H1 (cell line): ENCODE measurements around the gene DPH6. TPM values are rescaled to one million over a fixed set of nuclear protein-coding genes. Genes with fewer than 3 reads are reported as not detected.

Experiments used
- CTCF ChIA-PET: fragments of 300-600 bp; sonication (Branson Sonifier 250); formaldehyde crosslinking; loops from one replicate; lab custom pipeline; 2021; ENCODE audit not compliant: partially characterized antibody; lab: Charles Lee
- POLR2A ChIA-PET: fragments of 300-600 bp; sonication (Branson Sonifier 250); formaldehyde crosslinking; loops from one replicate; lab custom pipeline; 2021; ENCODE audit warnings: inconsistent platforms; ENCODE audit not compliant: partially characterized antibody; lab: Charles Lee
- DNase-seq, 2 experiments: peaks; one replicate each; pipeline versions ENCODE4 v3.0.0 to v3.0.0-alpha.2; 2010 to 2022; ENCODE audit warnings: low spot score in 2 of 2, low read depth in 1 of 2, mixed read lengths in 1 of 2
- FAIRE-seq: peaks from 2 replicates; lab custom pipeline; 2011; peaks lifted over from hg19 to GRCh38; lab: Jason Lieb, UNC
- H2AFZ ChIP-seq: 2 replicates; pipeline ENCODE4 v1.8.1; 2012; ENCODE audit warnings: low read length, inconsistent platforms
- H2AK5ac ChIP-seq: 2 replicates; pipeline ENCODE4 v1.6.1; 2013; ENCODE audit warnings: low read depth, low read length
- H2BK120ac ChIP-seq: replicated peaks from 2 replicates; pipeline ENCODE3; 2013; ENCODE audit warnings: low read depth, low read length, inconsistent platforms
- H2BK12ac ChIP-seq: 2 replicates; pipeline ENCODE4 v1.6.1; 2013; ENCODE audit warnings: low read depth, low read length
- H2BK15ac ChIP-seq: 2 replicates; pipeline ENCODE4 v1.6.1; 2013; ENCODE audit warnings: low read length
- H2BK20ac ChIP-seq: 2 replicates; pipeline ENCODE4 v1.6.1; 2013; ENCODE audit warnings: low read length
- H2BK5ac ChIP-seq: 2 replicates; pipeline ENCODE4 v1.6.1; 2013; ENCODE audit warnings: low read depth, low read length
- H3K14ac ChIP-seq: 2 replicates; pipeline ENCODE4 v1.6.1; 2013; ENCODE audit warnings: inconsistent platforms; ENCODE audit not compliant: insufficient read length
- H3K18ac ChIP-seq: 2 replicates; pipeline ENCODE4 v1.6.1; 2013; ENCODE audit warnings: low read length; ENCODE audit errors: extremely low read depth
- H3K23ac ChIP-seq: 2 replicates; pipeline ENCODE4 v1.6.1; 2013; ENCODE audit warnings: inconsistent platforms; ENCODE audit not compliant: insufficient read length
- H3K23me2 ChIP-seq: 2 replicates; pipeline ENCODE4 v1.6.1; 2013; ENCODE audit warnings: low read depth, low read length
- H3K27ac ChIP-seq: 2 replicates; pipeline ENCODE4 v1.6.1; 2011; ENCODE audit warnings: low read depth, low read length, inconsistent platforms
- H3K27me3 ChIP-seq, 4 experiments: replicated peaks in 1 of 4; 1 replicate in 1 of 4; 2 replicates in 3 of 4; pipeline versions ENCODE4 v1.6.1 to v1.8.1; 2011 to 2013; ENCODE audit warnings: low read length in 3 of 4, mild to moderate bottlenecking in 3 of 4, inconsistent platforms in 2 of 4, mixed read lengths in 2 of 4, moderate library complexity in 1 of 4; ENCODE audit not compliant: control insufficient read depth in 3 of 4, insufficient read depth in 3 of 4; ENCODE audit errors: extremely low read depth in 1 of 4
- H3K36me3 ChIP-seq, 4 experiments: 2 replicates each; pipeline versions ENCODE4 v1.6.1 to v1.8.1; 2011 to 2013; ENCODE audit warnings: mild to moderate bottlenecking in 4 of 4, low read length in 3 of 4, moderate library complexity in 2 of 4, control low read depth in 1 of 4, inconsistent platforms in 1 of 4; ENCODE audit not compliant: insufficient read depth in 4 of 4, control insufficient read depth in 2 of 4
- H3K4ac ChIP-seq: replicated peaks from 2 replicates; pipeline ENCODE3; 2013; ENCODE audit warnings: low read length, low read depth, mixed read lengths, inconsistent platforms; ENCODE audit not compliant: insufficient read length
- H3K4me1 ChIP-seq, 4 experiments: replicated peaks in 1 of 4; 1 replicate in 1 of 4; 2 replicates in 3 of 4; pipeline versions ENCODE4 v1.6.1 to v1.8.1; 2011 to 2013; ENCODE audit warnings: low read length in 3 of 4, inconsistent platforms in 2 of 4, mixed read lengths in 1 of 4; ENCODE audit not compliant: insufficient read depth in 4 of 4, control insufficient read depth in 3 of 4
- H3K4me2 ChIP-seq, 2 experiments: 2 replicates each; pipeline versions ENCODE4 v1.6.1 to v1.8.1; 2011 to 2013; ENCODE audit warnings: low read depth in 2 of 2, low read length in 2 of 2, control low read depth in 1 of 2, inconsistent platforms in 1 of 2, mild to moderate bottlenecking in 1 of 2; ENCODE audit not compliant: insufficient read depth in 1 of 2
- H3K4me3 ChIP-seq, 4 experiments: fragments of 200-600, 300-600 bp in 1 of 4; sonication (generic), shearing (Covaris generic), sonication (Bioruptor Twin) in 1 of 4; 2 replicates each; pipeline versions ENCODE4 v1.5.1 to v1.8.1; 2011 to 2016; ENCODE audit warnings: low read length in 4 of 4, low read depth in 3 of 4, control low read depth in 2 of 4, inconsistent platforms in 2 of 4, mild to moderate bottlenecking in 2 of 4, mixed read lengths in 1 of 4, moderate library complexity in 1 of 4; ENCODE audit not compliant: insufficient read depth in 2 of 4; ENCODE audit errors: extremely low read depth in 1 of 4
- H3K56ac ChIP-seq: replicated peaks from 2 replicates; pipeline ENCODE3; 2013; ENCODE audit warnings: low read depth, mild to moderate bottlenecking, mixed read lengths, low read length, inconsistent platforms; ENCODE audit not compliant: insufficient read length
- H3K79me1 ChIP-seq: 2 replicates; pipeline ENCODE4 v1.6.1; 2013; ENCODE audit warnings: low read depth, low read length, control low read depth
- H3K79me2 ChIP-seq, 2 experiments: 2 replicates each; pipeline versions ENCODE4 v1.6.1 to v1.8.1; 2012 to 2013; ENCODE audit warnings: low read length in 2 of 2, mild to moderate bottlenecking in 2 of 2, inconsistent platforms in 1 of 2; ENCODE audit not compliant: insufficient read depth in 2 of 2, control insufficient read depth in 1 of 2
- H3K9ac ChIP-seq, 4 experiments: replicated peaks in 1 of 4; 1 replicate in 1 of 4; 2 replicates in 3 of 4; pipeline versions ENCODE4 v1.6.1 to v1.8.1; 2011 to 2013; ENCODE audit warnings: low read depth in 3 of 4, low read length in 3 of 4, control low read depth in 2 of 4, mild to moderate bottlenecking in 2 of 4, moderate library complexity in 2 of 4, inconsistent platforms in 1 of 4; ENCODE audit errors: extremely low read depth in 1 of 4
- H3K9me3 ChIP-seq, 2 experiments: 2 replicates each; pipeline versions ENCODE4 v1.6.1 to v1.8.1; 2012 to 2013; ENCODE audit warnings: mild to moderate bottlenecking in 2 of 2, moderate library complexity in 2 of 2, control low read depth in 1 of 2, inconsistent platforms in 1 of 2, low read depth in 1 of 2, low read length in 1 of 2, mixed read lengths in 1 of 2; ENCODE audit not compliant: insufficient read depth in 2 of 2
- H4K20me1 ChIP-seq, 2 experiments: replicated peaks in 1 of 2; 2 replicates each; pipeline versions ENCODE3 to v1.8.1; 2011 to 2013; ENCODE audit warnings: inconsistent platforms in 2 of 2, low read length in 2 of 2, mild to moderate bottlenecking in 1 of 2; ENCODE audit not compliant: insufficient read depth in 2 of 2, control insufficient read depth in 1 of 2
- H4K5ac ChIP-seq: 2 replicates; pipeline ENCODE4 v1.6.1; 2013; ENCODE audit warnings: low read length, low read depth, mixed read lengths, inconsistent platforms; ENCODE audit not compliant: insufficient read length
- H4K8ac ChIP-seq: 2 replicates; pipeline ENCODE4 v1.8.0; 2013; ENCODE audit warnings: mild to moderate bottlenecking, moderate library complexity, low read length, inconsistent platforms; ENCODE audit not compliant: insufficient read depth; ENCODE audit errors: extremely low read depth
- H4K91ac ChIP-seq: replicated peaks from 2 replicates; pipeline ENCODE3; 2013; ENCODE audit warnings: low read length, mixed read lengths, inconsistent platforms; ENCODE audit not compliant: insufficient read length
- ASH2L ChIP-seq: fragments of 200-600, 300-600 bp; sonication (generic); IDR thresholded peaks from one replicate; pipeline ENCODE4 v1.7.1; 2017; ENCODE audit warnings: low read length
- CTBP2 ChIP-seq: IDR thresholded peaks from 2 replicates; pipeline ENCODE4 v1.7.0; 2011; ENCODE audit warnings: borderline replicate concordance, mild to moderate bottlenecking, moderate library complexity, mixed read lengths, low read length; ENCODE audit not compliant: insufficient read depth, insufficient read length
- JUN ChIP-seq: IDR thresholded peaks from 2 replicates; pipeline ENCODE4 v1.6.1; 2011; ENCODE audit warnings: low read depth, mild to moderate bottlenecking, improper control_type of control experiment, low read length
- MAFK ChIP-seq: IDR thresholded peaks from 2 replicates; pipeline ENCODE4 v1.6.1; 2012; ENCODE audit warnings: low read depth, mild to moderate bottlenecking, improper control_type of control experiment, low read length
- RAD21 ChIP-seq, 2 experiments: IDR thresholded peaks in 1 of 2; conservative IDR thresholded peaks in 1 of 2; 2 replicates each; pipeline ENCODE4 v1.6.1; 2011; ENCODE audit warnings: low read depth in 2 of 2, low read length in 2 of 2, improper control_type of control experiment in 1 of 2, inconsistent platforms in 1 of 2, mild to moderate bottlenecking in 1 of 2, moderate library complexity in 1 of 2
- RFX5 ChIP-seq: IDR thresholded peaks from 2 replicates; pipeline ENCODE4 v1.6.1; 2011; ENCODE audit warnings: low read depth, low read length, improper control_type of control experiment, borderline replicate concordance
- RNF2 ChIP-seq: fragments of 200-900, 300-1000 bp; sonication (generic); IDR thresholded peaks from 2 replicates; pipeline ENCODE4 v1.7.1; 2016; ENCODE audit warnings: borderline replicate concordance, low read depth, mild to moderate bottlenecking, antibody characterized with exemption, low read length; ENCODE audit not compliant: poor library complexity, severe bottlenecking; ENCODE audit errors: missing control alignments
- RXRA ChIP-seq: IDR thresholded peaks from 2 replicates; pipeline ENCODE4 v1.6.1; 2011; ENCODE audit warnings: low read depth, mild to moderate bottlenecking, low read length, moderate library complexity; ENCODE audit not compliant: insufficient read depth
- SUZ12 ChIP-seq: fragments of 200-600 bp; sonication (generic); IDR thresholded peaks from 2 replicates; pipeline ENCODE4 v1.6.1; 2012; ENCODE audit warnings: mild to moderate bottlenecking, inconsistent platforms, low read length, moderate library complexity, mixed read lengths
- TAF1 ChIP-seq: IDR thresholded peaks from 2 replicates; pipeline ENCODE4 v1.6.1; 2011; ENCODE audit warnings: mild to moderate bottlenecking, low read depth, low read length
- TBP ChIP-seq: IDR thresholded peaks from 2 replicates; pipeline ENCODE4 v1.6.1; 2011; ENCODE audit warnings: low read depth, low read length, improper control_type of control experiment
- USF2 ChIP-seq: IDR thresholded peaks from 2 replicates; pipeline ENCODE4 v1.6.1; 2011; ENCODE audit warnings: low read length, improper control_type of control experiment
- WGBS, 2 experiments: shearing (Covaris generic) in 1 of 2; methylation state at CpG; one replicate each; pipeline versions ENCODE4 v1.1.6 to v1.1.7; 2013 to 2015; ENCODE audit warnings: low lambda C conversion rate in 2 of 2, mixed read lengths in 2 of 2, inconsistent platforms in 1 of 2, low coverage in 1 of 2, missing lambda C conversion rate in 1 of 2; ENCODE audit not compliant: insufficient replicate concordance in 2 of 2, insufficient coverage in 1 of 2, insufficient read length in 1 of 2; ENCODE audit errors: extremely low coverage in 1 of 2, missing lambda C conversion rate in 1 of 2; 5-methylcytosine and 5-hydroxymethylcytosine counted together
- polyA plus RNA-seq, 7 experiments: library from polyadenylated mRNA; depleted of rRNA in 3 of 7; stranded (reverse) in 5 of 7; unstranded in 2 of 7; fragments of >200 nt in 5 of 7; fragments of 200-250 nt in 2 of 7; gene quantifications; 1 replicate in 5 of 7; 2 replicates in 1 of 7; 4 replicates in 1 of 7; pipeline versions ENCODE4 v1.2.1 to v1.2.3, GENCODE V29; 2011 to 2013; ENCODE audit warnings: missing spikeins in 2 of 7, mixed read lengths in 2 of 7
- total RNA-seq: library from RNA; stranded (reverse); fragmentation: NEBNext Ultra II Directional; extraction: Animal tissue kit (Norgen Biotek cat#: 25700); gene quantifications from 2 replicates; pipeline ENCODE4 v1.2.1, GENCODE V29; 2021

The DPH6 gene
- total and polyA plus RNA-seq, 2 of the 8 experiments (the other 6 are each of a cell fraction or from before 2014, with no cell fraction given), result 21.6 to 30.5 TPM

GRCh38 chr15:35325374-35325941 is 220.5 kb downstream of the DPH6 start:
- H2AFZ ChIP-seq, result no peak overlapping the region
- H3K4me1 ChIP-seq, result no peaks in the 10 kb centered on the region
- H3K18ac ChIP-seq, result no peak overlapping the region
- no peak overlapping the region for H2BK5ac ChIP-seq
- H2BK120ac ChIP-seq, result no peak overlapping the region
- DNase-seq, result no peak
- no peak overlapping the region for H2BK15ac ChIP-seq
- H4K20me1 ChIP-seq, result no peaks in the 10 kb centered on the region
- no peak overlapping the region for H3K23ac ChIP-seq
- H3K27ac ChIP-seq, result no peak overlapping the region
- no peak overlapping the region for H3K4ac ChIP-seq
- no peak overlapping the region for H3K4me3 ChIP-seq
- no peak overlapping the region for H3K4me2 ChIP-seq
- no peaks in the 10 kb centered on the region for H3K36me3 ChIP-seq
- no peak overlapping the region for H2BK12ac ChIP-seq
- no peak overlapping the region for H3K14ac ChIP-seq
- no peaks in the 10 kb centered on the region for H3K27me3 ChIP-seq
- H4K8ac ChIP-seq, result no peak overlapping the region
- no peaks in the 10 kb centered on the region for H3K79me2 ChIP-seq
- CTCF ChIA-PET, result interaction anchor here (0.6 to 1.4 kb wide), 2 partner anchors 31 to 122 kb away, joined by 3 read pairs; no protein-coding TSS in a partner anchor
- POLR2A ChIA-PET, result no interaction called here
- no peaks in the 10 kb centered on the region for H3K79me1 ChIP-seq
- no peak overlapping the region for H2AK5ac ChIP-seq
- no peak overlapping the region for H3K56ac ChIP-seq
- H3K9ac ChIP-seq, result no peak overlapping the region
- H4K91ac ChIP-seq, result no peak overlapping the region
- H3K23me2 ChIP-seq, result no peaks in the 10 kb centered on the region
- 89% methylated on average over 3 of the region's 3 CpGs; no CpG with 5 or more reads in 1 of the 2 experiments for WGBS, 2 experiments
- FAIRE-seq, result no peak
- H4K5ac ChIP-seq, result no peak overlapping the region
- H3K9me3 ChIP-seq, result no peaks in the 10 kb centered on the region
- H2BK20ac ChIP-seq, result no peak overlapping the region
- TF ChIP-seq MAFK (no peak), TAF1 (no peak), RFX5 (no peak), ASH2L (no peak), SUZ12 (no peak), TBP (no peak), JUN (no peak), RAD21 (IDR thresholded peaks at IDR 0.05 in 1 of 2, conservative IDR thresholded peaks at IDR 0.05 in 1 of 2; ENCODE audit: low read depth in 2 of 2, low read length in 2 of 2) (no peak), RNF2 (no peak), USF2 (no peak), RXRA (no peak), CTBP2 (no peak)
